Karpas-422 (cell line): ENCODE data around the gene FAM204A. TPM values are rescaled to one million over a fixed set of nuclear protein-coding genes. Genes with fewer than 3 reads are reported as not detected.
A peak's percentile ranks its signal among the peaks of the same experiment; 100 is the strongest.

ENCODE experiments used
- DNase-seq: peaks from one replicate; pipeline ENCODE4 v3.0.0-alpha.2; 2015
- H2AFZ ChIP-seq: fragments of 200-600 bp; sonication (generic); 2 replicates; pipeline ENCODE4 v1.6.1; 2014; ENCODE audit warnings: antibody characterized with exemption, low read length, mixed read lengths
- H3K27ac ChIP-seq: fragments of 200-600 bp; sonication (generic); 2 replicates; pipeline ENCODE4 v1.5.1; 2014; ENCODE audit warnings: mild to moderate bottlenecking, low read length, moderate library complexity
- H3K27me3 ChIP-seq: fragments of 200-600 bp; sonication (generic); 2 replicates; pipeline ENCODE4 v1.6.1; 2014; ENCODE audit warnings: low read length, mixed read lengths
- H3K36me3 ChIP-seq: fragments of 200-600 bp; sonication (generic); 2 replicates; pipeline ENCODE4 v1.6.1; 2014; ENCODE audit warnings: low read length, mixed read lengths; ENCODE audit not compliant: insufficient read depth
- H3K4me1 ChIP-seq: fragments of 200-600 bp; sonication (generic); 2 replicates; pipeline ENCODE4 v1.6.1; 2014; ENCODE audit warnings: mild to moderate bottlenecking, low read length, mixed read lengths
- H3K4me2 ChIP-seq: fragments of 200-600 bp; sonication (generic); 2 replicates; pipeline ENCODE4 v1.6.1; 2014; ENCODE audit warnings: low read length, low read depth, mild to moderate bottlenecking; ENCODE audit not compliant: poor library complexity, severe bottlenecking
- H3K4me3 ChIP-seq: fragments of 200-600 bp; sonication (generic); 2 replicates; pipeline ENCODE4 v1.5.1; 2014; ENCODE audit warnings: mild to moderate bottlenecking, antibody characterized with exemption, low read length, mixed read lengths
- H3K79me2 ChIP-seq: fragments of 200-600 bp; sonication (generic); 2 replicates; pipeline ENCODE4 v1.6.1; 2014; ENCODE audit warnings: mild to moderate bottlenecking, low read length, mixed read lengths
- H3K9ac ChIP-seq: fragments of 200-600 bp; sonication (generic); 2 replicates; pipeline ENCODE4 v1.6.0; 2014; ENCODE audit warnings: low read length
- H3K9me2 ChIP-seq: fragments of 200-600 bp; sonication (generic), shearing (Covaris generic); replicated peaks from 2 replicates; pipeline ENCODE4 v1.6.0; 2014; ENCODE audit warnings: mild to moderate bottlenecking, low read length, moderate library complexity; ENCODE audit not compliant: insufficient read depth
- H3K9me3 ChIP-seq: fragments of 300-700, 200-600 bp; sonication (generic); 2 replicates; pipeline ENCODE4 v1.6.1; 2014; ENCODE audit warnings: low read length, mixed read lengths
- H4K20me1 ChIP-seq: fragments of 200-600 bp; sonication (generic); 2 replicates; pipeline ENCODE4 v1.6.1; 2014; ENCODE audit warnings: mild to moderate bottlenecking, antibody characterized with exemption, low read length, low read depth; ENCODE audit not compliant: insufficient read depth
- total RNA-seq: library from RNA; depleted of rRNA; stranded (reverse); fragments of >200 nt; shearing (Covaris generic); gene quantifications from 2 replicates; pipeline ENCODE4 v1.2.3, GENCODE V29; 2014; ENCODE audit warnings: low replicate concordance

FAM204A gene
- total RNA-seq, 1 experiment from 2014 or later, result 56.1 TPM

- no peak for DNase-seq
These were observed 54.9 kb downstream of the FAM204A start for GRCh38 chr10:118287076-118287806.

GRCh38 chr10:118286051-118286838, 55.9 kb downstream of the FAM204A start:
- no peak overlapping the region for H3K4me2 ChIP-seq
- no peak overlapping the region for H2AFZ ChIP-seq

More at GRCh38 chr10:118287076-118287806, 54.9 kb downstream of the FAM204A start:
- Histone ChIP-seq H2AFZ (no peak overlapping the region), H3K4me2 (no peak overlapping the region), H3K9ac (no peak overlapping the region), H3K9me2 (no peaks in the 10 kb centered on the region), H3K4me1 (peaks cover under 1% of the 10 kb centered on the region; the same call in 1 of the 2 replicates), H3K79me2 (no peaks in the 10 kb centered on the region), H4K20me1 (no peaks in the 10 kb centered on the region), H3K36me3 (no peaks in the 10 kb centered on the region), H3K27ac (no peak overlapping the region), H3K27me3 (no peaks in the 10 kb centered on the region), H3K9me3 (no peaks in the 10 kb centered on the region), H3K4me3 (no peak overlapping the region)

GRCh38 chr10:118282670-118283069, 59.5 kb downstream of the FAM204A start:
- H3K36me3 ChIP-seq, result no peaks in the 10 kb centered on the region; the same call in 1 of the 2 replicates
- H3K4me3 ChIP-seq, result no peak overlapping the region
- H4K20me1 ChIP-seq, result no peaks in the 10 kb centered on the region
- no peak overlapping the region for H3K27ac ChIP-seq
- H3K4me2 ChIP-seq, result no peak overlapping the region
- no peak overlapping the region for H3K9ac ChIP-seq
- H3K4me1 ChIP-seq, result peaks cover 3% of the 10 kb centered on the region; the same call in 1 of the 2 replicates
- no peaks in the 10 kb centered on the region for H3K9me2 ChIP-seq
- no peak for DNase-seq
- H3K9me3 ChIP-seq, result peaks cover 7% of the 10 kb centered on the region
- H3K79me2 ChIP-seq, result no peaks in the 10 kb centered on the region
- H3K27me3 ChIP-seq, result peaks cover 3% of the 10 kb centered on the region; the same call in 1 of the 2 replicates
- H2AFZ ChIP-seq, result no peak overlapping the region

More at GRCh38 chr10:118286051-118286838, 55.9 kb downstream of the FAM204A start:
- H4K20me1 ChIP-seq, result no peaks in the 10 kb centered on the region
- no peaks in the 10 kb centered on the region for H3K9me3 ChIP-seq
- no peaks in the 10 kb centered on the region for H3K79me2 ChIP-seq
- no peaks in the 10 kb centered on the region for H3K9me2 ChIP-seq
- H3K4me1 ChIP-seq, result peaks cover 3% of the 10 kb centered on the region; the same call in 1 of the 2 replicates
- H3K36me3 ChIP-seq, result no peaks in the 10 kb centered on the region
- no peak overlapping the region for H3K9ac ChIP-seq
- DNase-seq, result no peak
- H3K27ac ChIP-seq, result no peak overlapping the region
- H3K4me3 ChIP-seq, result no peak overlapping the region
- H3K27me3 ChIP-seq, result no peaks in the 10 kb centered on the region

GRCh38 chr10:118278649-118279048, 63.5 kb downstream of the FAM204A start:
- Histone ChIP-seq H3K9me2 (no peaks in the 10 kb centered on the region), H2AFZ (no peak overlapping the region), H3K36me3 (no peaks in the 10 kb centered on the region; the same call in 1 of the 2 replicates), H3K79me2 (no peaks in the 10 kb centered on the region), H3K9me3 (peaks cover 8% of the 10 kb centered on the region), H4K20me1 (no peaks in the 10 kb centered on the region), H3K4me2 (no peak overlapping the region), H3K27me3 (peaks cover 3% of the 10 kb centered on the region; the same call in 1 of the 2 replicates), H3K4me1 (peaks cover 3% of the 10 kb centered on the region; the same call in 1 of the 2 replicates), H3K4me3 (no peak overlapping the region), H3K9ac (no peak overlapping the region), H3K27ac (no peak overlapping the region)
- DNase-seq, result no peak

GRCh38 chr10:118277871-118278270, 64.3 kb downstream of the FAM204A start:
- H4K20me1 ChIP-seq, result no peaks in the 10 kb centered on the region
- H3K9me3 ChIP-seq, result peaks cover 8% of the 10 kb centered on the region
- H3K4me1 ChIP-seq, result peaks cover 3% of the 10 kb centered on the region; the same call in 1 of the 2 replicates
- H2AFZ ChIP-seq, result no peak overlapping the region
- H3K27me3 ChIP-seq, result peaks cover 3% of the 10 kb centered on the region; the same call in 1 of the 2 replicates
- no peak overlapping the region for H3K9ac ChIP-seq
- H3K27ac ChIP-seq, result no peak overlapping the region
- no peak overlapping the region for H3K4me2 ChIP-seq
- H3K36me3 ChIP-seq, result no peaks in the 10 kb centered on the region; the same call in 1 of the 2 replicates
- no peaks in the 10 kb centered on the region for H3K9me2 ChIP-seq
- no peaks in the 10 kb centered on the region for H3K79me2 ChIP-seq
- peak; percentile 61 for DNase-seq
- no peak overlapping the region for H3K4me3 ChIP-seq

GRCh38 chr10:118276727-118277126, 65.4 kb downstream of the FAM204A start:
- H2AFZ ChIP-seq, result no peak overlapping the region
- H3K9ac ChIP-seq, result no peak overlapping the region
- H3K9me2 ChIP-seq, result no peaks in the 10 kb centered on the region
- H3K4me3 ChIP-seq, result no peak overlapping the region
- H3K4me1 ChIP-seq, result no peaks in the 10 kb centered on the region
- no peak for DNase-seq
- H3K27me3 ChIP-seq, result peaks cover 3% of the 10 kb centered on the region; the same call in 1 of the 2 replicates
- no peaks in the 10 kb centered on the region for H4K20me1 ChIP-seq
- no peak overlapping the region for H3K4me2 ChIP-seq
- no peak overlapping the region for H3K27ac ChIP-seq
- H3K79me2 ChIP-seq, result no peaks in the 10 kb centered on the region
- peaks cover 8% of the 10 kb centered on the region for H3K9me3 ChIP-seq
- H3K36me3 ChIP-seq, result no peaks in the 10 kb centered on the region; the same call in 1 of the 2 replicates

- no peak for DNase-seq
- no peaks in the 10 kb centered on the region for H3K9me2 ChIP-seq
- no peaks in the 10 kb centered on the region for H4K20me1 ChIP-seq
- no peaks in the 10 kb centered on the region; the same call in 1 of the 2 replicates for H3K36me3 ChIP-seq
- H3K9ac ChIP-seq, result no peak overlapping the region
- H3K79me2 ChIP-seq, result no peaks in the 10 kb centered on the region
- no peak overlapping the region for H3K4me3 ChIP-seq
- no peak overlapping the region for H2AFZ ChIP-seq
- H3K4me1 ChIP-seq, result no peaks in the 10 kb centered on the region
- no peak overlapping the region for H3K4me2 ChIP-seq
- H3K27ac ChIP-seq, result no peak overlapping the region
- H3K27me3 ChIP-seq, result peaks cover 3% of the 10 kb centered on the region; the same call in 1 of the 2 replicates
- peaks cover 8% of the 10 kb centered on the region for H3K9me3 ChIP-seq
These were observed 65.9 kb downstream of the FAM204A start for GRCh38 chr10:118276204-118276603.

GRCh38 chr10:118273662-118274061, 68.5 kb downstream of the FAM204A start:
- Histone ChIP-seq H3K9me2 (no peaks in the 10 kb centered on the region), H3K79me2 (no peaks in the 10 kb centered on the region), H3K27me3 (peaks cover 1% of the 10 kb centered on the region; the same call in 1 of the 2 replicates), H3K27ac (no peak overlapping the region), H3K4me3 (no peak overlapping the region), H3K9ac (no peak overlapping the region), H3K36me3 (no peaks in the 10 kb centered on the region; the same call in 1 of the 2 replicates), H4K20me1 (no peaks in the 10 kb centered on the region), H3K9me3 (peaks cover 8% of the 10 kb centered on the region), H2AFZ (no peak overlapping the region), H3K4me1 (no peaks in the 10 kb centered on the region), H3K4me2 (no peak overlapping the region)
- no peak for DNase-seq
